ENCODE data around the gene TNRC6B. TPM values are rescaled to one million over a fixed set of nuclear protein-coding genes. Genes with fewer than 3 reads are reported as not detected.
A peak's percentile ranks its signal among the peaks of the same experiment; 100 is the strongest.

The TNRC6B gene
- total and polyA plus RNA-seq, 2 experiments from 2014 or later: 46.9 to 87.8 TPM

- no peak for TF ChIP-seq ZNF462 (CRISPR knock-in tag; IDR thresholded peaks at IDR 0.05)
- TF ChIP-seq CREB1 (CRISPR knock-in tag; IDR thresholded peaks at IDR 0.05; ENCODE audit: low read depth): no peak
- TF ChIP-seq REST (IDR thresholded peaks at IDR 0.05; ENCODE audit: unreplicated experiment): no peak
- TF ChIP-seq POLR2AphosphoS5 (IDR thresholded peaks at IDR 0.05; ENCODE audit: low read depth): no peak
Observed at GRCh38 chr22:40329466-40329865, 151.7 kb downstream of the TNRC6B start (continued).

GRCh38 chr22:40330086-40330485 lies 152.4 kb downstream of the TNRC6B start:
- H3K36me3 Mint-ChIP-seq (ENCODE audit: low read depth): peaks cover 13% of the 10 kb centered on the region
- Histone ChIP-seq H3K27ac (ENCODE audit: low read depth) (0 out of 2 replicates have a peak overlapping the region, but pooled peaks have one; percentile 0), H4K20me1 (replicated peaks; ENCODE audit: insufficient read depth) (0 out of 2 replicates have a peak, but pooled peaks cover 4% of the 10 kb centered on the region), H3K4me2 (no peak overlapping the region), H3K27me3 (ENCODE audit: insufficient read depth) (no peaks in the 10 kb centered on the region), H3F3A (replicated peaks; ENCODE audit: low read depth) (peaks cover 8% of the 10 kb centered on the region; the same call in 1 of the 2 replicates), H3K79me2 (replicated peaks; ENCODE audit: insufficient read depth) (no peaks in the 10 kb centered on the region), H3K36me3 (ENCODE audit: insufficient read depth) (no peaks in the 10 kb centered on the region), H3K4me1 (ENCODE audit: insufficient read depth) (peaks cover 56% of the 10 kb centered on the region), H2AFZ (no peak overlapping the region), H3K4me3 (no peak overlapping the region), H3K9me2 (ENCODE audit: insufficient read depth) (no peaks in the 10 kb centered on the region)
- DNase-seq (ENCODE audit: low spot score) (no peak), ATAC-seq (no peak)
- H3K27ac Mint-ChIP-seq: no peak overlapping the region
- H3K4me3 Mint-ChIP-seq: no peak overlapping the region
- no peak for TF ChIP-seq STAT1 (IDR thresholded peaks at IDR 0.05; ENCODE audit: unreplicated experiment)
- peaks cover 85% of the 10 kb centered on the region for H3K4me1 Mint-ChIP-seq
- peaks cover 5% of the 10 kb centered on the region for H3K27me3 Mint-ChIP-seq (ENCODE audit: insufficient read depth, low read depth, poor library complexity)
- no peaks in the 10 kb centered on the region for H3K9me3 Mint-ChIP-seq

Data from GM23338 (cell line).